ENCODE results near the gene KRTAP17-1.
"Not testable (repeated sequence)": the region's sequence is repeated elsewhere in the genome, so short reads cannot be mapped to it uniquely, and the experiment has no call there.

The KRTAP17-1 gene, protein sequence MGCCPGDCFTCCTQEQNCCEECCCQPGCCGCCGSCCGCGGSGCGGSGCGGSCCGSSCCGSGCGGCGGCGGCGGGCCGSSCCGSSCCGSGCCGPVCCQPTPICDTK

GRCh38 chr17:41315204-41315794 lies at the start of gene KRTAP17-1:
KRTAP17-1 (minus strand) TSS chr17:41315710; CDS start chr17:41315650, 60 bp downstream.
- no peak for DNase-seq

GRCh38 chr17:41363881-41364280 lies 48.4 kb upstream of the KRTAP17-1 start:
- DNase-seq, result no peak

DNA sequence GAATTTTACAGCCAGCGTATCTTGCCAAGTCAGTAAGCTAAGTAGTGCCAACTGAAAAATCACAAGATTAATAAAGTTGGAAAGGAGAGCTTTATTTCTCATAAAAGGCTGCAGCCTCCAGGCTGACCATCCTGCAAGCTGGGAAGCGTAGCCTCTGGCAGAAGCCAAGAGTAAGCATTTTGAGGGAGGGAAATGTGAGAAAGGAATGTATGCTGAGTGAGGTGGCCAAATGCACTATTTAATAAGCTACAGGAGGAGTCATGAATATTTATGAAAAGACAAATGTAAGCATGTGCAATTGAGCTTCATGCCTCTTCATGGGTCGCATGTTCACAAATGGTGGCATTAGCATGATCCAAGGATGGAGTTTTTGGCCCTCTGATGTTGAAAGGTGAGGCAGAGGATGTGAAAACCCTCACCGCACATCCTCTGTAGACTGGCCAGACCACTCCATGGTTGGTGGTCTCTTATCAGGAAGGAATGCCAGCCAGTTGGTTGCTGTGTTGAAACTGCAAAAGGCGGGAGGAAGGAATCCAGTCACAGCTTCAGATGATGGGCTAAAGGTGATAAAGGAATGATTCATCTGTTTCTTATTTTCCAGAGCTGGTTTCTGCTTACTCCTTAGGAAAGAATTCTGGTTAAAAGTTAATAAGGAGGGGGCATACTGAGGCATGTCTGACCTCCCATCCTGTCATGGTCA lies 44.9 kb upstream of the KRTAP17-1 start:
- no peak for DNase-seq

- peak; percentile 20 to 34 for DNase-seq
Observed at GRCh38 chr17:41354536-41354935, 39.0 kb upstream of the KRTAP17-1 start.

DNA sequence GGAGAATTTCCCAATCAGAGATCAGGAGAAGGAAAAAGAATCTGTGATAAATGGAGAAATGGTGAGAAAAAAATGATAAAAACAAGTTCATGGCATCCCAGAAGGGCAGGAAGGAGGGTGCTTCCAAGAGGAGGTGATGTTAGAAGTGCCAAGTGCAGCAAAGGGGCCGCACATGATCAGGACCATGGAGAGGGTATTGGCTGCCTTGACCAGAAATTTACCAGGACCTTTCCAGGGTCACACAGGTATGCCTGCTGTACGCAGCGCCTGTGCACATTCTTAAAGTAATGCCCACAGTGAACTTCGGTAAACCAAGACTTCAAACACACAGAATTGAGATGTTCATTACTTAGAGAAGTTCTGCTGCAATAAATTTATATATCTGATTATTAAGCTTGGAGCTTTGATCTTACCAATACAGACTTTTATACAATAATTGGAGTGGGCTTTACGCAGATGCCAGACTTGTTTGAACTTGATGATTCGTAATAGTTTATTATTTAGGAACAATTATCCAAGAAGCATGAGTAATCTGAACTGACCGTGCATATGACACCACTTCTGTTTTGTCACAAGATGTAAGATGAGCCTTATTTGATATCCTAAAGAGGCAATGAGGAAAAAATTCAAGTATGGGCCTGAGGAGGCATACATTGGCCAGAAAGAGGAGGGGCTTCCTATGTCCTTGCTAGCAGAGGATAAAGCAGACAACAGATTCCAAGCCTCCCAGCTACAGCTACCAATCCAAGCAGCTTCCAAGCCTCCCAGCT lies 37.3 kb upstream of the KRTAP17-1 start:
- DNase-seq, result no peak

DNA sequence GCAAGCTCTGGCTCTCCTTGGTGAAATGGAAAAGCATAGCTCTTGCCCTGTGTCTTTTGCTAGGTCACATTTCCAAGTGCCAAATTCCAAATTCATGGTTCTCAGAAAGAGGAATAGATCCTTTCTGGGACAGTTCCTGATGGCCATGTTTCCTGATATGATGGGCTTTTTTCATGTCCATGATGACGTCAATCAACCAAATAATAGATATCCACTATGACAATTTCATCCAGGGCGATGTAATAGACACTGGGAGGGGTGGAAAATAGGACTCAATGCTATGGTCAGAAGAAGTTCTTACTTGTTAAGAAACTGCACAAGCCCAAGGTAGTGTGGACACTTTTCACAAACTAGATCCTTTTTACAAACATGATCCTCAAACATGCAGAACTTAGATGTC lies 35.7 kb upstream of the KRTAP17-1 start:
- DNase-seq, result no peak

DNA sequence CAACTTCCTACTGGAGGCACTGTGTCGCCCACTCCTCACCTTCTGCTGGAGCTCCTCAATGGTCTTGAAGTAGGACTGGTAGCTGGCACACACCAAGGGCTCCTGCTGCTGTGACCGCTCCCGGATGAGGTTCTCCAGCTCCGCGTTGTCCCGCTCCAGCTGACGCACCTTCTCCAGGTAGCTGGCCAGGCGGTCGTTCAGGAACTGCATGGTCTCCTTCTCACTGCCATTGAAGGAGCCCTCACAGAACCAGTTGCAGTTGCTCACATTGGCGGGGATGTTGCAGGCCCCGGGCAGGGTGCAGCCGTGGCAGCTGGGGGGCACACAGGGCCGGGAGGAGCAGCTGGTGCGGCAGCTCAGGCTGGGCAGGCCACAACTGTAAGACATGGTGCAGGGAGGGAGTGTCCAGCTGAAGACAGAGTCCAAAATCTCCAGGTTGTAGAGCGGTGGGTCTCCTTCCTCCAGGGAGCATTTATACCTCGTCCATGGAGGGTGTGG lies 34.9 kb upstream of the KRTAP17-1 start, which contains the start of gene KRT33A:
Gene KRT33A, minus strand, starts transcription at position 448 of the 498 bp plus-strand sequence. Its CDS starts 61 bp downstream, at position 387.
- not testable (repeated sequence) for DNase-seq

DNA sequence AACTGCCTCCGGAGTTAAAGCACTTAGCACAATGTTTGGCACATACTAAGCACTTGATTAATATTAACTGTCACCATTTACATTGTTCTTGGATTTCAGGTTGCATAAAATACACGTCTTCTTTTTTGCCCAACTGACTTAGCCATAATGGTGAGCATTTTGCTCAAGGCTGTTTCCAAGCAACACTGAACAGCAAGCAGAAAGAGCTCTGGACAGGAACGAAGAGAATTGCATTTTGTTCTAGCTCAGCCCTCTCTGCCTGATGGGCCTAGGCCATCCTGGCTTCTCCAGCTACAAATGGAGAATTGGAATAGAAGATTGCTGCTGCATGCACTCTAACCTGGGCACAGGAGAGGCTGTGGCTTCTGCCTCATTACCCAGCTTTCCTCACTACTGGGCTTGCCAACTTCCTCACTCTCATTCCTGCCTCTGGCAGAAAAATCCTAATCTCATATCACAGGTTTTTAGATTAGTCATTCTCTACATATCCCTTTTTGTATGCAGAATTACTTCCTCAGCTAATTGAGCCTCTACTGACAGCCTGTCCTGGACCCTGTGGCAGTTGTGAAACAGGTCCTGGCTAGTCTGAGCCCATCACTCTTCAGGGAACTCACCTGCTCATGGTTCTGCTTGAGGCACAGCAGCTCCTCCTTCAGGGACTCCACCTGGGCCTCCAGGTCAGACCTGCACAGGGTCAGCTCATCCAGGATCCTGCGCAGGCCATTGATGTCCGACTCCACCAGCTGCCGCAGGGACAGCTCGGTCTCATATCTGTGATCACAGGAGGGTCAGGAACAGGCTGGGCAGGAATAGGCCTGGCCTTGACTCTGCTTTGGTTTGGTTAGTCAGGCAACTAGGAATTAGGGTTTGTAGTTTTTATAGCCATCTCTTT lies 32.6 kb upstream of the KRTAP17-1 start:
- no peak for DNase-seq

DNA sequence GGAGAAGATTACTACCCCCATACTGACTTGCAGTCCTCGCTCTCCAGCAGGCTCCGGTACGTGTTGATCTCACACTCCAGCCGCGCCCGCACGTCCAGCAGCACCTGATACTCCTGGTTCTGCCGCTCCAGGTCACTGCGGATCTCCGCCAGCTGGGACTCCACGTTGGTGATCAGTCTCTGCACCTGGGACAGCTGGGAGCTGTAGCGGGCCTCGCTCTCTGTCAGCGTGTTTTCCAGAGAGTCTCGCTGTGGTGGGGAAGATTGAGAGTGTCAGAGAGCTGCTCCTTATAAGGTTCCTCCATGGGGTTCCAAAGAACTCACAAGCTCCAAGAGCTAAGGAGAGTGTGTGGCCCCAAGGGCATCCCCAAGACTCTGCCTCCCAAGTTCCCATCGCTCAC lies 30.9 kb upstream of the KRTAP17-1 start:
- DNase-seq, result not testable (repeated sequence)

GRCh38 chr17:41345992-41346391 lies 30.5 kb upstream of the KRTAP17-1 start:
- DNase-seq, result no peak

GRCh38 chr17:41343029-41343428 lies 27.5 kb upstream of the KRTAP17-1 start:
- no peak for DNase-seq

DNA sequence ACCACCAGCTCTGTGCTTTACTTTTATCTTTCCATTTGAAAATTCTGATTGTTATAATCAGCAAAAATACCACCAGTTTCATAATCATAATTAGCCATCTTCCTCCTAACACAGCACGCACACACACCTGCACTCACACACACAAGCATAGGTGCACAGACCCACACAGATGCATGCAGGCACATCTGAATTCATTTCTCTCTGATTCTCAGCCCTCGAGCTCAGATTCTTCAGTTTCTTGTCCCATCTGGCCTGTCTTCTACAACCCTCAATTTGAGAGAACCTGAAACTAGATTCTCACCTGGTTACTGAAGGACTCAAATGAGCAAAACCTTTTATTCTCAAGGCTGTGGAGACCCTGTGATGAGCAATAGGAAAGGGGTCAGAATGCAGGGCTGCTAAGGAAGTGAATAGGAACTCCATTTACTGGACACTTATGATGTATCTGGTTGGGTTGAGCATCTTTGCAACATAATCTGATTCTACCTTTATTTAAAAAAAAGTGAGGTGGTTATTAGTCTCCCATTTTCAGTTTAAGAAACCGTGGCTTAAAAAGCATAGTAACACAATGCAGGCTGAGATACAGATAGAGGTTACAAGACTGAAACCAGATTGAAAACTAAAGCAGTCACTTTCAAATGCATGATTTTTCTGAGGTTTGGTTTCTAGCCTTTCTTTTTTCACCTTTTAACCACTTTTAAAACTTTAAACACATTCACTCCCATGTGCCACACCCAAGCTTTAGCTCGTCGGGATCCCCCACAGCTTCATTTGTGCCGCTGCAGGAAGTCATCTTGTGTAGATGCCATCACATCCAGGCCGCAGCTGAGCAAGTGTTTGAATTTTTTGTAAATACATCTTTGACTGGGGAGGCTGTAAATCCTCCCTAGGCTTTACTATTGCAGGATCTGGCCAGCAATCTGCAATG lies 25.7 kb upstream of the KRTAP17-1 start:
- no peak for DNase-seq

DNA sequence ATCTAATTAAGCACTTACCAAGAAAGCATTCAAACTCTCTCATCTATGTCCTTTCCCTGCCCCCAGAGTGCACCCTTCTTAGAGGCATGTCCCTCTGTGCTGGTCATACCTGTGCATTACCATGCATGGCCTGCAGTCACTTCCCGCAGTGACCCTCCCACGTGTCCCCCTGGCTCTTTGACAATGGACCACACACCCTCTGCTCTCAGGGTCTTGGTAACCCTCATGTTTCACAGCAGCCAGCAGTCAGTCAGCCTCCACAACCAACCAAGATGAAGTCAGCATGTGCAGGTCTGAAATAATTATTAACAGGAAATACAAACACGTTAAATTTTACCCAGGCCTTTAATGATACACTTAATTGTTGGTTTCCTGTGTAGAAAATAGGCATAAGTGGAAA lies 25.0 kb upstream of the KRTAP17-1 start:
- DNase-seq, result no peak

GRCh38 chr17:41339571-41340172 lies 24.2 kb upstream of the KRTAP17-1 start:
- no peak for DNase-seq

DNA sequence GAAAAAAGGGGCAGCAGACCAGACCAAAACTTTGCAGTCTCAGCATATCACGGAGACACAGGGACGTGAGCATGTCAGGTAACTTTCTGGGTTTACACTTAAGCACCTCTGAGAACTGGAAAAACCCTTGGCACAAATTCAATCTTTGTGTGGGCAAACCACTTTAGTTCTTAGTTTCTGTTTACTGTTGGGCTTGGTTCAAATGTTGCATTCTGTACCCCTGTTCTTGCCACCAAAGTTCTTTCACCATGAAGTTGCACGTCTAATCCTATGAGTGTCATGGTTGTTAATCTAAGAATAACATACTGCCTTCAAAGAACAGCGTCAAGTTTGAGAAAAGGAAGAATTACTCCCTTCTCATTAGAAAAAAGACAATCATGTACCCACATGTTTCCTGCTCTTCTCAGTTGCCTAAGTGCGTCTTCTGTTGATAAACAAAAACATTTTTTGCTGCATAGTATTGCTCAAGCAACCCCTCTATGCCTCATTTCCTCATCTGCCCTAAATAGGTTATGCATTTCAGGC lies 23.5 kb upstream of the KRTAP17-1 start:
- peak; percentile 18 to 31 for DNase-seq

GRCh38 chr17:41335747-41336146 lies 20.2 kb upstream of the KRTAP17-1 start:
- DNase-seq, result no peak

DNA sequence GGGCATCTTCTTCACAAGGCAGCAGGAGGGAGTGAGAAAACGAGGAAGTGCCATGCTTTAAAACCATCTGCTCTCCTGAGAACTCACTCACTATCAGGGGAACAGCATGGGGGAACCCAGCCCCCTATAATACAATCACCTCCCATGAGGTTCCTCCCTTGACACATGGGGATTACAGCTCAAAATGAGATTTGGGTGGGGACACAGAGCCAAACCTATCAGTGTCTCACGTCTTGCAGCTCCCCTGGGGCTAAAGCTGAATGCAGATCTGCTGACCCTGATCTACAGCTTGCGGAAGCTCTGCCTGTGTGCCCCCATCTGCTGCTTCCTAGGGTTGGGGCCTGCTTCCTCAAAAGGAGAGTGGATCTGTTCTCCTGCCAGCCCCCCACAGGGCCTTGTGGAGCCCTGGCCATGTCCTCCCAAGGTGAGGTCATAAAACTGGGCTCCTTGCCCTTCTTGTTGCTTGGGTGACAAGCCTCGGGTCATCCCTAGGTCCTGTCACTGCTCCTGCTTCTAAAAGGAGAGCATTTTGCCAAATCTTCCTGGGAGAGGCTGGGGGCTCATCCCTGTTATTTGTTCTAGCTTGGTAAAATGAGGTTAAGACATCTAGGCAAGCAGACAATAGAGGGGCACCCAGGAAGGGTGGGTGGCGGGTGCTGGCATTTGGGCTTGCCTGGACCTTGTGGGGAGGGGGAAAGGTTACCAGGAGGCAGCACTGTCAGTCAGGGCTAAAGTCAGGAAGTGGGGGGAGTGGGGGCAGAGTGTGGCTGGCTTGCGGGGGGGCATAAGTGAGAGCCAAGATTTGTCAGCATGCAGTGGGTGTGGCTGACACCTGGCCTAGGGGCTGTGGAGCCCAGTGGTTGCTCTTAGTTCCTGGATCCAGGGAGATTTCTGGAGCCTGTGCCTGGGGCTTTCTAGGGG lies 19.1 kb upstream of the KRTAP17-1 start:
- DNase-seq, result no peak

- DNase-seq, result no peak
Observed at GRCh38 chr17:41333836-41334235, 18.3 kb upstream of the KRTAP17-1 start.

- no peak for DNase-seq
Observed at GRCh38 chr17:41333098-41333497, 17.6 kb upstream of the KRTAP17-1 start.

Data from inflammatory macrophage treated with lipopolysaccharide for 1 hour (primary cell).